ENCODE measurements around the gene FOXL3.

Gene FOXL3

DNA sequence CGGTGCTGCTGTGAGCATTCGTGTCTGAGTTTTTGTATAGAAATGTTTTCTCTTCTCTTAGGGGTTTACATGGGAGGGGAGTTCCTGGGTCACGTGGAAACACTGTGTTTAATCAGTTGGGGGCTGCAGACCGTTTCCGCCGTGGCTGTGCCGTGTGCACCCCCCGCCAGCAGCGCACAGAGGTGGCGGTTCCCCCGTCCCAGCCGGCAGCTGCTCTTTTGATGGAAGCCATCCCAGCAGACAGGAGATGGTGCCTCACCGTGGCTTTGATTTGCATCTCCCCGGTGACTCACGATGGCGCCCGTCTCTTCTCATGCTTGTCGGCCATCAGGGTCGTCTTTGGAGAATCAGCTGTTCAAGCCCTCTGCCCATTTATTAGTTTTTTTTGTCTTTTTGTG is 34.9 kb upstream of the FOXL3 start:
- DNase-seq (ENCODE audit: low read depth in 2 of 2): no peak

DNA sequence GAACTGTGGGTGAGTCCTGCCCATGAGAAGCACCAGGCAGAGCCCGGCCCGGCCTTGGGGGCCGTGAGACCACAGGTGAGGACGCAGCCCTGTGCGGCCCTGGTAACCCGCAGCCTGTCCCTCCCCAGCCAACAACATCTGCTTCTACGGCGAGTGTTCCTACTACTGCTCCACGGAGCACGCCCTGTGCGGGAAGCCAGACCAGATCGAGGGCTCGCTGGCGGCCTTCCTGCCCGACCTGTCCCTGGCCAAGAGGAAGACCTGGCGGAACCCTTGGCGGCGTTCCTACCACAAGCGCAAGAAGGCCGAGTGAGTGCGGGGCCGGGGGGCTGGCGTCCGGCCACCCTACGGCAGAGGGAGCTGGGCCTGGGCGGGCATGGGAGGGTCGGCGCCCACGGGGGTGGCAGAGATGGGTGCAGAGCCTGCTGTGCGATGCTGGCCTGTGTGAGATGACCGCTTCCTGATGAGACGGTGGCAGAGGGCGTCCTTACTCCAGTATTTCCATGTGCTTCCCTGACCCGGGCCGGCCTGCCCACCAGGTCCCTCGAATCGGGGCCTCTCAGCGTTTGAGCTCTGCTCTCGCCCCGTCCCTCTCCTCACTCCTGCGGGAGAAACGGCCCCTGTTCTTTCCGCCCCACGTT is 34.1 kb upstream of the FOXL3 start:
- no peak for DNase-seq (ENCODE audit: low read depth in 2 of 2)

DNA sequence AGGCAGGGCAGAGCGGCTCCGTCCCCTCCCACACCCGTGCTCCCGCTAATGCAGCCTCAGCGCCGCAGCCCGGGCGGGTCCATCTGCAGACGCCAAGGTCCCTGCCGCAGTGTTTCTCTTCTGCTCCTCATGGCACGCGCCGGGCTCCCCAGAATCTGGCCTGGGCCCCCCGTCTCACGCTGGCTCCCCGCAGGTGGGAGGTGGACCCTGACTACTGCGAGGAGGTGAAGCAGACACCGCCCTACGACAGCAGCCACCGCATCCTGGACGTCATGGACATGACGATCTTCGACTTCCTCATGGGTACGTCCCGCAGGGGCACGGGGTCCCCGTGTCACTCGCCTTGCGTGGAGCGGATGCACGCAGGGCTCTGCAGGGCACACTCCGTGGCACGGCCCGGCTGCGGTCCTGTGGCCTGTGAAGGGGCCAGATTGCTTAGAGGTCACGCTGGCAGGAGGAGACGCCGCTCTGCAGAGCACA is 33.5 kb upstream of the FOXL3 start:
- DNase-seq (ENCODE audit: low read depth in 2 of 2): no peak

DNA sequence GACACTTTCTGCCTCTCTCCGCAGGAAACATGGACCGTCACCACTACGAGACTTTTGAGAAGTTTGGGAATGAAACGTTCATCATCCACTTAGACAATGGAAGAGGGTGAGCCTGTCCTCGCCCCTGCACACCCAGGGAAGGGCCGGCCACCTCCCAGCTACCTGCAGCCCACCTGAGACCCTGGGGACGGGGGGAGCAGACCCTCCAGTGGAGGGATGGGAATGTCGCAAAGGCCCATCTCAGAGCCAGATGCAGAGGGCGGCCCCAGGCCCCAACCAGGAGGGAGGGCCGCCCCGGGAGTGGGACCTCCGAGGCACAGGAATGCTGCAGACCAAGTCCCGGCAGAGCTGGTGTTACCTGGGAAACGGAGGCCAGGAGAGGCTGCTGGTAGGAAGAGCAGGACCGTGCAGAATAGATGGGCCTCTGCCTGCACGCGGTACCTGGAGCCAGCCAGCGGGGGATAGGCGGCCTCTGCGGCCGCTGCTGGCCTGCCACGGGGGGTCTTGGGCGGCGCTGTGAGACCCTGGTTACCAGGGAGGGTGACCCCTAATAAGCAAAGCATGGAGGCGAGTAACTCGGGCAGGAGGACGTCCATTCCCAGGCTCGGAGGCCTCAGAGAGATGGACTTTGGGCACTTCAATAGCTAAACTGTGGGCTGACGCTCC is 32.9 kb upstream of the FOXL3 start:
- no peak for DNase-seq (ENCODE audit: low read depth in 2 of 2)

DNA sequence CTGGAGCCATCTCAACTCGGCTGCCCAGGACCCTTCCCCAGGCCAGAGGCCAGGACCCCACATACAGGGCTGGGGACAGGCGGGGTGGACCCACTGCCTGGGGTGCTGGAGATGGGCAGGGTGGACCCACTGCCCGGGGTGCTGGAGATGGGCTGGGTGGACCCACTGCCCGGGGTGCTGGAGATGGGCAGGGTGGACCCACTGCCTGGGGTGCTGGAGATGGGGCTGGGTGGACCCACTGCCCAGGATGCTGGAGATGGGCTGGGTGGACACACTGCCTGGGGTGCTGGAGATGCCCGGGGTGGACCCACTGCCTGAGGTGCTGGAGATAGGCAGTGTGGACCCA is 32.4 kb upstream of the FOXL3 start:
- no peak for DNase-seq (ENCODE audit: low read depth in 2 of 2)

DNA sequence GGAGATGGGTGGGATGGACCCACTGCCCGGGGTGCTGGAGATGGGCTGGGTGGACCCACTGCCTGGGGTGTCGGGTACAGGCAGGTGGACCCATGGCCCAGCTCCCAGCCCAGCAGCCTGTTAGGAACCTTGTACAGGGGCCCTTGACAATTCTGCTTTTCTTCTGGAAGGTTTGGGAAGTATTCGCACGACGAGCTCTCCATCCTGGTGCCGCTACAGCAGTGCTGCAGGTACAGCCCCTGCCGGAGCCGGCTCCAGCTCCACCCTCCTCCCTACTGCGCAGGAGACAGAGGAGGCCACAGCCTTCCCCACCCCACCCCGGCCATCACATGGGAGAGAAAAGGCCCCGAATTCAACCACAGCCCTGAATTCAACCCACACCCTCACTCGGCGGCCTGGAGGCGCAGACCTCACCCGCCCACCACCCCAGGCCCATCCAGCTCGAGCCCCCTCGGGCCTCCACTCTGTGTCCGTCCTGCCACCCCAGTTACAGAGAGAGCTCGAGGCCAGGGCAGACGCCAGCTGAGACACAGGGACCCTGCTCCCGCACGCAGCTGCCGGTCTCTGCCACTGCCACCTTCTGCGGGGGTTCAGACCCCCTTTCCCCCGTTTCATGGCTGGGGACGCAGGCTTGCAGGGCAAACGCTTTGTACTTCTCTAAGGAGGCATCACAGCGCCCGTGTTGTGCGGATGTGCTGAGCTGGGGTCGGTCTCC is 31.3 kb upstream of the FOXL3 start:
- no peak for DNase-seq (ENCODE audit: low read depth in 2 of 2)

DNA sequence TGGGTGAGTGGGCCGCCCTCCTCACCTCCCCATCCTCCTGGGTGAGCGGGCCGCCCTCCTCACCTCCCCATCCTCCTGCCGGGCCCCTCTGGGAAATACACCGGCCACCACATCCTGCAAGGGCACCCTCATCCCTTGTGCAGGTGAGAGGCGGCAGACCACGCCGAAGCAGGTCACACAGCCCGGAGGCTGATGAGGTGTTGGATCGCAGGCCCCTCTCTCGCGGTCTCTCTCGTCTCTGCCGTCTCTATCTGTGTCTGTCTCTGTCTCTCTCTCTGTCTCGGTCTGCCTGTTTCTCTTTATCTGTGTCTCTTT is 30.8 kb upstream of the FOXL3 start:
- no peak for DNase-seq (ENCODE audit: low read depth in 2 of 2)

DNA sequence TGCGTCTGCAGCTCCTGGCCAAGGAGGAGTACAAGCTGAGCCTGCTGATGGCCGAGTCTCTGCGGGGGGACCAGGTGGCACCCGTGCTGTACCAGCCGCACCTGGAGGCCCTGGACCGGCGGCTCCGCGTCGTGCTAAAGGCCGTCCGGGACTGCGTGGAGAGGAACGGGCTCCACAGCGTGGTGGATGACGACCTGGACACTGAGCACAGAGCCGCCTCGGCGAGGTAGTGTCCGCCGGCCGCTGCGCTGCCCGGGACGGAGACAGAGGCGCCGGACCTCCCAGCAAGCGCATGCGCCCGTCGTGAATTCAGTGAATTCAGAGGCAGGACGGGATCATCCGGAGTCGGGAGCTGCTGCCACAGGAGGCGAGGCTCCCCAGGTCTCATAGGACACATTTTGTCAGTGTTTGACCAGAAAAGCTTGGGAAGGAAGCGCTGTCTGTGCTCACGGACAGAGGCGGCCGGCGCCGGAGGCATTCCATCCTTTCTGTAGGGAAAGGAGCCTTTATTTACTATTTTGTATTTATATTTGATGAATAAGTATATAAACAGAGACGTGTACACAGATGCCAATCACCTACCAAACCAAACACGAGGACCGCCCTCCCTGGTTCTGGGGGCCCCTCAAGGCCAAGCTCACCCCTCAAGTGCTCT is 30.1 kb upstream of the FOXL3 start:
- DNase-seq (ENCODE audit: low read depth in 2 of 2): no peak

DNA sequence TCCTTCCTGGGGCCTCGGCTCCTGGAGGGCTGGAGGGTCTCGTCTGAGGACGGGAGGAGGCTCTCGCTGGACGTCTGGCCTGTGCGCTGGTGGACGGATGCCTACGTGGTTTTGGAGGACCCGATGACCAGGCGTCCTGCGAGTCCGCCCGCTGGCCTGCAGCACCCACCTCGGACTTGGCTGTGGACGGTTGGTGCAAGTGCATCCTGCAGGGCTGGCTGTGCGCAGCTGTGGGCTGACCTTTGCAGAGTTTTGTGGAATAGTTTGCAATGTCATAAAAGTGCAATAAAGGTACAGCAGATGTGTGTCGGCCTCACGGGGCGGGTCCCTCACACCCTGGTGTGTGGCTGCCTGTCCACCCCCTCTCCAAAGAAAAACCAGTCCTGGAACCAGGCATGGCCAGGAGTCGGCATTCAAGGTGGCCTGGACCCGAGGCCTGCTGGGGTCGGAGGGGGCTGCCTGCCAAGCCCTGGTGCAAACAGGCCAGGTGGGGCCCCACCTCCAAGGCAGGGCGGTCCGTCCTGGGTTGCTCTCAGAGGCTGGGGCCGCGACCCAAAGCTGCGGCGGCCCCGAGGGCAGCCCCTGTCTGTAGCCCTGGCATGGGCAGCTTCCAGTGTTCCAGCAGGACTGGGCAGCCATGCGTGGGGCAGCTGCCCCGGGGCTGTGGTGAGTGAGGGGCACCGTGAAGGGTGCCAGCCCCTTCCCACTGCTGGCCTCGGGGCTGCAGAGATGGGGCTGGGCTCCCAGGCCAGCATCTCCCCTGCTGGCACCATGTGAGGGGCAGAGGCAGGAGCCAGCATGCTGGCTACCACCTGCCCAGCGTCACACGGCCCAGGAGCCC is 29.3 kb upstream of the FOXL3 start:
- DNase-seq (ENCODE audit: low read depth in 2 of 2): no peak

DNA sequence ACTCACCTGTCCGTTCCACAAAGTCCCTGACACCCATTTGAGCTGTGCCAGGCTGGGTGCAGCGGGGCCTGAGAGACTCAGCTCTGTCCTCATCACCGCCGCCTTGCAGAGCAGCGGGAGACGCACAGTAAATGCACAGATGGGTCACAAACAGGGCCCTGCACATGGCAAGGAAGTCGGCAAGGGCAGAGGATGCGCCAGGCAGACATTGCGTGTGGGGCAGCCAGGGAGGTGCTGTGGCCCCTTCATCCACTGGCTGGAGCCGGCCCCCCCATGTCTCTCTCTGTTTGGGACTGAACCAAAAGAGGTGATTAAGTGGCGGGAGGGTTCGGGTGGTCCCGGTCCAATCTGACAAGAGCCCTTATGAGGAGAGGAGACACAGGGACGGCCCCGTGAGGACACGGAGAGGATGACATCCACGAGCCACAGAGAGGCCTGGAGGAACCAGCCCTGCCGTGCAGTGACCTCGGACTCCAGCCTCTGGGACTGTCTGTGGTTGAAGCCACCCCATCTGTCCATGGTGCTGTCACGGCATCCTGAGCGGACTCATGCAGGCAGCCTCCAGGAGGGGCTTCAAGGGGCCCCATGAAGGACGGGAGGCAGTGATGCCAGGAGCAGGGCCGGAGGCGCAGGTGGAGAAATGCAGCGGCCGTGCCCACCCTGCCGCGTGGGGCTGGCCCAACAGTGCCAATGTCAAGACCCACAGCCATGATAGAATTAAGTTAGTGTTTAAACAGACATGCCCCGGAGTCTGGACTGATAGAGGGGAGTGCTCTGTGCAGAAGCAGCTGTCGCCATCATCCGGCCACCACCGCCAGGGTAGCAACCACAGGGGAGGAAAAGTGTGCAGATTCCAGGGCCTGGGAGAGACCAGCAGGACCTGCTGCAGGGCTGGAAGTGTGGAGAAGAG is 28.4 kb upstream of the FOXL3 start:
- DNase-seq (ENCODE audit: low read depth in 2 of 2): no peak

DNA sequence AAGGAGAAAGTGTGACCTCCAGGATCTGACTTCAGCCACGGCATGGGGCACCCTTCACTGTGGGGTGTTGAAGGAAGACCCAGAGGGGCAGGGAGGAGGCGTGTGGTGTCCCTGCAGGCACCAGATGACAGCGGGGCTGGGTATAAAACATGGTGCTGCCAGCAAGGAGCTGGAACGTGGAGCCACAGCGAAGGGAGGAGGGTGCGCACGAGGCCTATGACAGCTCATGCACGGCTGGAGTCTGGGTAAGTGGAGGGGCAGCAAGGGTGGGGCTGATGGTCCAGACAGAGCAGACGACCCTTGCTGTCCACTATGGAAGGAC is 27.8 kb upstream of the FOXL3 start:
- DNase-seq (ENCODE audit: low read depth in 2 of 2): no peak

DNA sequence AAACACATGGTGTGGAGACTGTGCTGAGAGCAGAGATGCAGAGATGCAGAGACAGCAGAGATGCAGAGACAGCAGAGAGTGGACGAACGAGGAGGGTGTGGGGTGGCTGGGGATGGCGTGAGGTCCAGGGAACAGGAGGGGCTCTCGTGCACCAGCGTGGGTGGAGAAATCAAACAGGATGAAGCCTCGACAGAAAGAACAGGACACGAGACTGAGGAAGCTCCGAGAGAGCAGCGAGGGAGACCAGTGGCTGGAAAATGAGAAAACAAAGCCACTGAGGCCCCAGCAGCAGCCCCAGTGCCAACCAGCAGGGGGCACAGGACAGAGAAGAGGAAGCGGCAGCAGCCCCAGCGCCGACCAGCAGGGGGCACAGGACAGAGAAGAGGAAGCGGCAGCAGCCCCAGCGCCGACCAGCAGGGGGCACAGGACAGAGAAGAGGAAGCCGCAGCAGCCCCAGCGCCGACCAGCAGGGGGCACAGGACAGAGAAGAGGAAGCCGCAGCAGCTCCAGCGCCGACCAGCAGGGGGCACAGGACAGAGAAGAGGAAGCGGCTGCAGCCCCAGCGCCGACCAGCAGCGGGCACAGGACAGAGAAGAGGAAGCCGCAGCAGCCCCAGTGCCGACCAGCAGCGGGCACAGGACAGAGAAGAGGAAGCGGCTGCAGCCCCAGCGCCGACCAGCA is 27.2 kb upstream of the FOXL3 start:
- peak in 1 of 2 donors; percentile 46 for DNase-seq (ENCODE audit: low read depth in 2 of 2)

DNA sequence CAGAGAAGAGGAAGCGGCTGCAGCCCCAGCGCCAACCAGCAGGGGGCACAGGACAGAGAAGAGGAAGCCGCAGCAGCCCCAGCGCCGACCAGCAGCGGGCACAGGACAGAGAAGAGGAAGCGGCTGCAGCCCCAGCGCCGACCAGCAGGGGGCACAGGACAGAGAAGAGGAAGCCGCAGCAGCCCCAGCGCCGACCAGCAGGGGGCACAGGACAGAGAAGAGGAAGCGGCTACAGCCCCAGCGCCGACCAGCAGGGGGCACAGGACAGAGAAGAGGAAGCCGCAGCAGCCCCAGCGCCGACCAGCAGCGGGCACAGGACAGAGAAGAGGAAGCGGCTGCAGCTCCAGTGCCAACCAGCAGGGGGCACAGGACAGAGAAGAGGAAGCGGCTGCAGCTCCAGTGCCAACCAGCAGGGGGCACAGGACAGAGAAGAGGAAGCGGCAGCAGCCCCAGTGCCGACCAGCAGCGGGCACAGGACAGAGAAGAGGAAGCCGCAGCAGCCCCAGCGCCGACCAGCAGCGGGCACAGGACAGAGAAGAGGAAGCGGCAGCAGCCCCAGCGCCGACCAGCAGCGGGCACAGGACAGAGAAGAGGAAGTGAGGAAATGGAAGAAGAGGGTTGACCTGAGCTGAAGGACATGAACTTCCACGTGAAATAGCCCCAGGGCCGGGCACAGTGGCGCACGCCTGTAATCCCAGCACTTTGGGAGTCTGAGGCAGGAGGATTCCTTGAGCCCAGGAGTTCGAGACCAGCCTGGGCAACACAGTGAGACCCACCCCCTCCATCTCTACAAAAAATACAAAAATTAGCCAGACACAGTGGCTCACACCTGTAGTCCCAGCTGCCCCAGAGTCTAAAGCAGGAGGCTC is 26.3 kb upstream of the FOXL3 start:
- peak in 1 of 2 donors; percentile 18 for DNase-seq (ENCODE audit: low read depth in 2 of 2)

DNA sequence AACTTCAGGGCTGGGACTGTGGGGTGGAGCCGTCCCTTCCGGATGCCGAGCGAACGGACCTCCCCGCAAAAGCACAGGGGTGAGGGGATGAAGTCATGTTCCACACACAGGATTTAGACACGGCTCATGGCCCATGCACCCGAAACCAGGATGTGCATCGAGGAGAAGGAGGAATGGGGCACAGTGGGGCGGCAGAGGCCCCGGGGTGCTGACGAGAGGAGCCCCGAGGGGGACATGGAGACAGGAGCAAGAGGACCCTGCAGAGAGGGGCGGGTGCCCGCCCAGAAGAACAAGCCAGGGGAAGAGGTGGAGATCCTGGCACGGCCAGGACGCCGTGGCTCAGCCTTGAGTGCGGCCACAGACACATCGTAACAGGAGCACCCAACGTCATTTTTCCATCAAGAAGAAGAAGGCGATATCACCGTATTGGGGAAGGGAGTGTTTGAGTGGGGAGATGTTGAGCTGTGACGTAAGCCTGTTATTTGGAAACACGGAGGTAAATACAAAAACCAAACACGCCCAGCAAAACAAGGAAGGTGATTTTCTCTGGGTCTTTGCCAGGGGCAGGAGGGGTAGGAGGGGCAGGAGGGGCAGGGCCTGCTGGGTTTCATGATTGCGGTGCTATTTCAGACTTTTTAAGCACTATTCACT is 25.3 kb upstream of the FOXL3 start:
- DNase-seq (ENCODE audit: low read depth in 2 of 2): no peak

DNA sequence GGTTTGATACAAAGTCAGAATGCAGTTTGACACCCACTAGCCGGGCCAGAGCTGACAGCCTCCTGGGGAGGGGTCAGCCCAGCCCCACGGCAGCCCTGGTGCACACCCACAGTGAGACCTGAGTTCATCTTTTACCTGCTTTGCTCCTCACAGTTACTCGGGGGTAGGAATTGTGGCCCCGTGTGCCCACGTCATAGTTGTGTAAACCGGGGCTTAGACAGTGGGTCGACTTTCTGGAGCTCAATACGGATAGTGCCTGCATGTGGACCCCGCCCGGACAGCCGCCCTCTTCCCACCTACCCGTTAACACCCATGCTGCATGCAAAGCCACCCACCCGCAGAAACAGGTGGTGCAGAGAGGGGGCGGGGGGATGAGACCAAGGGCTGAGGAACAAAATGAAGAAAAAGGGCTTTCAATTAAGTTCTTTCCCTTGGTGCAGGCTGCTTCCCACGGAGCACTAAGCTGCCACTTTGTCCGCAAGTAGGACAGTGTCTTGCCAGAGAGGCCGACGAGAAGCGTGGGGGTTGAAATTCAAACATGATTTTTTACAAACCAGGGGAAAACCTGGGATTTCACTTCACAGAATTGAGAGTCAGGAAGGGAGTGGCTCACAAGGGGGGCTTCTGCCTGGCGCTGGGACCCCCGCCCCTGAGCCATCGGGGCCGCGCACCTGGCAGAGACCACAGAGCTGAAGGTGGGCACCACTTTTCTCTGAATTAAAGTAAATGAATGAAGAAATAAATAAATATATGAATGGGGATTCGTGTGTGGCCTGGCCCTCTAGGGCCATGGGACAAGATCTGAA is 24.6 kb upstream of the FOXL3 start:
- no peak for DNase-seq (ENCODE audit: low read depth in 2 of 2)

DNA sequence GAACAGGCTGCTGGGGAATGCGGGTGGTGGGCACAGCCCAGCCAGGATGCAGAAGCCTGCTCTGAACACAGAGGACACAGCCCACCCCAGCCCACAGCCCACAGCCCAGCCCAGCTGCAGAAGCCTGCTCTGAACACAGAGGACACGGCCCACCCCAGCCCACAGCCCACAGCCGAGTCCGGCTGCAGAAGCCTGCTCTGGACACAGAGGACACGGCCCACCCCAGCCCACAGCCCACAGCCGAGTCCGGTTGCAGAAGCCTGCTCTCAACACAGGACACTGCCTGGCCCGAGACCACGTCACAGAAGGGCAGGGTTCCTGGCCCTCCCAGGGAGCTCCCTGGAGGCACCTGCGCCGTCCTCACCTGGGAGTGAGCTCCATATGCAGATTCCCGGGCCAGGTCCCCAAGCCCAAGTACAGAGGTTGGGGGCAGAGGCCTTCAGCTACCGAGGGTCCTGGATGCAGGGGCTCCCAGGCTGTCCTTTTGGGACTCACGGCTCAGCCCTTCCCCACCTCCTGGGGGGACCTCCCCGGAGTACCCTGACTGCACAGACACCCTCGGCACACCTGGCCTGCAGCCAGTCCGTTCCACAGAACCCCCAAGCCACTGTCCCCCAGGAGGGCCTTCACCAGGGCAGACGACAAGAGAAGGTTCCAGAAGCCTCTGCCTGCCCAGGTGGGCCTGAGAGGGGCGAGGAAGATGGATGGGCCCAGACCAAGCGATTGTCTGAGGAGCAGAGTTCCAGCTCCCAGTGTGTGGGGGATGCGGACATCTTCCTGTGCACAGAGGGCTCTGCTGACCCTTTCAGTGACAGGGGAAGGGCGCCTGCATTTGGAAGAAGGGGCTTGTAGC is 23.7 kb upstream of the FOXL3 start:
- DNase-seq (ENCODE audit: low read depth in 2 of 2): no peak
